H9 (cell line): ENCODE measurements around the gene YPEL3. TPM values are rescaled to one million over a fixed set of nuclear protein-coding genes. Genes with fewer than 3 reads are reported as not detected.

Experiments
- DNase-seq: peaks from one replicate; pipeline ENCODE4 v3.0.0-alpha.2; 2017
- H2AFZ ChIP-seq: one replicate; pipeline ENCODE4 v1.6.1; 2013; ENCODE audit warnings: mild to moderate bottlenecking, low read length, control low read depth, moderate library complexity
- H2AK5ac ChIP-seq: 2 replicates; pipeline ENCODE4 v1.6.1; 2013; ENCODE audit warnings: low read length, control low read depth, mixed read lengths; ENCODE audit not compliant: insufficient read length
- H2BK120ac ChIP-seq: one replicate; pipeline ENCODE4 v1.6.1; 2013; ENCODE audit warnings: low read depth, mild to moderate bottlenecking, low read length, control low read depth, inconsistent platforms; ENCODE audit not compliant: poor library complexity, severe bottlenecking
- H2BK12ac ChIP-seq: 2 replicates; pipeline ENCODE4 v1.6.1; 2013; ENCODE audit warnings: low read length, control low read depth, mixed read lengths, low read depth; ENCODE audit not compliant: insufficient read length
- H2BK15ac ChIP-seq: 2 replicates; pipeline ENCODE4 v1.6.1; 2013; ENCODE audit warnings: low read depth, low read length, control low read depth
- H2BK20ac ChIP-seq: one replicate; pipeline ENCODE4 v1.6.1; 2013; ENCODE audit warnings: low read depth, mild to moderate bottlenecking, low read length, control low read depth, inconsistent platforms; ENCODE audit not compliant: poor library complexity, severe bottlenecking
- H2BK5ac ChIP-seq: 2 replicates; pipeline ENCODE4 v1.6.1; 2013; ENCODE audit warnings: low read length, control low read depth, mixed read lengths; ENCODE audit not compliant: insufficient read length
- H3K14ac ChIP-seq: 2 replicates; pipeline ENCODE4 v1.6.1; 2013; ENCODE audit warnings: low read length, control low read depth; ENCODE audit not compliant: insufficient read depth
- H3K18ac ChIP-seq: 2 replicates; pipeline ENCODE4 v1.6.1; 2013; ENCODE audit warnings: low read depth, mild to moderate bottlenecking, mixed read lengths, low read length, control low read depth; ENCODE audit not compliant: insufficient read length
- H3K23ac ChIP-seq: 2 replicates; pipeline ENCODE4 v1.6.1; 2013; ENCODE audit warnings: low read length, control low read depth, mixed read lengths, low read depth; ENCODE audit not compliant: insufficient read length
- H3K23me2 ChIP-seq: 2 replicates; pipeline ENCODE4 v1.6.1; 2013; ENCODE audit warnings: low read depth, mild to moderate bottlenecking, mixed read lengths, low read length, control low read depth; ENCODE audit not compliant: insufficient read length, poor library complexity, severe bottlenecking
- H3K27ac ChIP-seq: 2 replicates; pipeline ENCODE4 v1.5.1; 2013; ENCODE audit warnings: low read length, control low read depth, mixed read lengths, low read depth; ENCODE audit not compliant: insufficient read length
- H3K27me3 ChIP-seq: 2 replicates; pipeline ENCODE4 v1.6.1; 2013; ENCODE audit warnings: low read length, control low read depth, inconsistent platforms; ENCODE audit not compliant: insufficient read depth
- H3K4ac ChIP-seq: 2 replicates; pipeline ENCODE4 v1.6.1; 2013; ENCODE audit warnings: low read depth, mild to moderate bottlenecking, control low read depth, inconsistent platforms, low read length, moderate library complexity
- H3K4me1 ChIP-seq: 2 replicates; pipeline ENCODE4 v1.6.1; 2013; ENCODE audit warnings: low read length, control low read depth, inconsistent platforms; ENCODE audit not compliant: insufficient read depth
- H3K4me2 ChIP-seq: 2 replicates; pipeline ENCODE4 v1.6.1; 2013; ENCODE audit warnings: low read length, control low read depth, mixed read lengths; ENCODE audit not compliant: insufficient read length, insufficient read depth
- H3K56ac ChIP-seq: 2 replicates; pipeline ENCODE4 v1.6.1; 2013; ENCODE audit warnings: low read depth, mild to moderate bottlenecking, mixed read lengths, low read length, control low read depth; ENCODE audit not compliant: insufficient read length
- H3K79me1 ChIP-seq: 2 replicates; pipeline ENCODE4 v1.6.1; 2013; ENCODE audit warnings: low read depth, mild to moderate bottlenecking, moderate library complexity, low read length, control low read depth, inconsistent platforms; ENCODE audit not compliant: insufficient read depth, poor library complexity, severe bottlenecking
- H3K79me2 ChIP-seq: 2 replicates; pipeline ENCODE4 v1.6.1; 2013; ENCODE audit warnings: low read length, control low read depth, inconsistent platforms; ENCODE audit not compliant: insufficient read depth
- H3K9ac ChIP-seq: 2 replicates; pipeline ENCODE4 v1.6.1; 2013; ENCODE audit warnings: low read length, control low read depth, mixed read lengths; ENCODE audit not compliant: insufficient read length; ENCODE audit errors: extremely low read depth
- H3K9me3 ChIP-seq: one replicate; pipeline ENCODE4 v1.6.1; 2013; ENCODE audit warnings: low read depth, low read length, inconsistent platforms; ENCODE audit not compliant: control insufficient read depth
- H3T11ph ChIP-seq: one replicate; pipeline ENCODE4 v1.6.1; 2013; ENCODE audit warnings: mild to moderate bottlenecking, low read length, control low read depth, inconsistent platforms
- H4K20me1 ChIP-seq: one replicate; pipeline ENCODE4 v1.6.1; 2013; ENCODE audit not compliant: control insufficient read depth, insufficient read length, insufficient read depth
- H4K5ac ChIP-seq: 2 replicates; pipeline ENCODE4 v1.6.1; 2013; ENCODE audit warnings: low read depth, mild to moderate bottlenecking, mixed read lengths, low read length, control low read depth; ENCODE audit not compliant: insufficient read length
- H4K8ac ChIP-seq: replicated peaks from 2 replicates; pipeline ENCODE4 v1.6.1; 2013; ENCODE audit warnings: low read length, control low read depth, mixed read lengths, low read depth; ENCODE audit not compliant: insufficient read length
- H4K91ac ChIP-seq: 2 replicates; pipeline ENCODE4 v1.6.1; 2013; ENCODE audit warnings: low read depth, mild to moderate bottlenecking, moderate library complexity, mixed read lengths, low read length, control low read depth; ENCODE audit not compliant: insufficient read length
- H3K27ac Mint-ChIP-seq, 3 experiments: 2 replicates in 2 of 3; 3 replicates in 1 of 3; pipeline ENCODE4 v1.8.0; 2020 to 2021; ENCODE audit warnings: mixed read lengths in 3 of 3, mild to moderate bottlenecking in 1 of 3, moderate library complexity in 1 of 3
- H3K27me3 Mint-ChIP-seq: 2 replicates; pipeline ENCODE4 v1.8.0; 2021; ENCODE audit warnings: low read depth, mild to moderate bottlenecking, moderate library complexity, mixed read lengths
- H3K36me3 Mint-ChIP-seq, 3 experiments: 2 replicates in 2 of 3; 3 replicates in 1 of 3; pipeline ENCODE4 v1.8.0; 2020 to 2021; ENCODE audit warnings: low read depth in 3 of 3, mixed read lengths in 3 of 3; ENCODE audit not compliant: insufficient read depth in 1 of 3
- H3K4me1 Mint-ChIP-seq, 2 experiments: 2 replicates each; pipeline ENCODE4 v1.8.0; 2020; ENCODE audit warnings: mixed read lengths in 2 of 2
- H3K4me3 Mint-ChIP-seq, 2 experiments: 2 replicates in 1 of 2; 3 replicates in 1 of 2; pipeline ENCODE4 v1.8.0; 2020 to 2021; ENCODE audit warnings: mild to moderate bottlenecking in 2 of 2, mixed read lengths in 2 of 2, moderate library complexity in 1 of 2
- H3K9me3 Mint-ChIP-seq, 2 experiments: 2 replicates in 1 of 2; 3 replicates in 1 of 2; pipeline ENCODE4 v1.8.0; 2020; ENCODE audit warnings: mild to moderate bottlenecking in 2 of 2, mixed read lengths in 2 of 2, moderate library complexity in 1 of 2
- WGBS: extraction: QIAGEN DNeasy Blood & Tissue Kit; methylation state at CpG from one replicate; pipeline ENCODE4 v1.1.7; 2013; ENCODE audit warnings: missing lambda C conversion rate, low lambda C conversion rate, mixed read lengths; ENCODE audit not compliant: insufficient read length; ENCODE audit errors: extremely low coverage; 5-methylcytosine and 5-hydroxymethylcytosine counted together
- total RNA-seq: library from RNA; stranded (reverse); gene quantifications from 2 replicates; pipeline ENCODE4 v1.2.1, GENCODE V29; 2021
- TF ChIP-seq, protein P1 (sequence below): fragments of 200-600 bp; sonication (generic); conservative IDR thresholded peaks from 3 replicates; pipeline ENCODE4 v1.8.0; 2021; ENCODE audit warnings: antibody characterized with exemption, mild to moderate bottlenecking

The YPEL3 gene
- total RNA-seq, 1 experiment from 2014 or later: 27.5 TPM

DNA sequence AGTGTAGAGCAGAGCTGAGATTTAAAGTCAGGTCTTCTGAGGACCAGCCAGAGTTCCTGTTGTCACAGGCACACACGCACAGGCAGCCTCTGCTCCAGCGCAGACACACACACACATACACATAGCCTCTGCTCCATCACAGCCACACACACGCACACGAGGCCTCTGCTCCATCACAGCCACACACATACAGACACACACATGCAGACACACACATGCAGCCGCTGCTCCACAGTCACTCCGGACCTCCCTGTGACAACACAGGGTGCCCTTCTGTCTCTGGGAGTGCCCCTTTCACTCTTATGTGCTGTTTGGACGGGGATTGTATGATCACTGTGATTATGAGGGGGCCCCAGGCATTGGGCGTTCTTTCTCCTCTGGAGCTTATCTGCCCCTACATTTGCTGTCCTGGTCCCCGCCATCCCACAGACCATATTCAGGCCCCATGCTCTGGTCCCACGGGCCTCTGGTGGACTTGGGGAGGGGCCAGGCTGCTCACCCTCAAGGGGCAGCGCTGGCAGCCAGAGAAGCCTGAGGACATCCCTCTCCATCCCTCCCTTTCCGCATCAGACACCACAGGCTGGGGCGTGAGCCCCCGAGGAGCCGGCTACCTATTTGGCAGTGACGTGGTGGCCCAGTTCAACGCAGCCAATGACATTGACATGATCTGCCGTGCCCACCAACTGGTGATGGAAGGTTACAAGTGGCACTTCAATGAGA is 11.8 kb downstream of the YPEL3 start:
- WGBS: no CpG with 5 or more reads among the region's 18 CpGs
- no peaks in the 10 kb centered on the region for H3K23me2 ChIP-seq
- no peaks in the 10 kb centered on the region for H3K9me3 Mint-ChIP-seq

More for the DNA sequence above, 11.8 kb downstream of the YPEL3 start:
- Histone ChIP-seq H3K27ac (no peak overlapping the region), H2BK120ac (no peak overlapping the region), H2BK15ac (no peak overlapping the region), H3K9ac (no peak overlapping the region), H2BK20ac (no peak overlapping the region), H3K56ac (no peak overlapping the region), H2AFZ (no peak overlapping the region), H3K4ac (no peak overlapping the region), H2BK12ac (no peak overlapping the region), H3K18ac (no peak overlapping the region), H3K79me1 (peaks cover 3% of the 10 kb centered on the region), H2AK5ac (no peak overlapping the region), H2BK5ac (no peak overlapping the region), H4K8ac (no peak overlapping the region), H3K23ac (no peak overlapping the region), H3K9me3 (no peaks in the 10 kb centered on the region), H3K27me3 (no peaks in the 10 kb centered on the region), H3K79me2 (no peaks in the 10 kb centered on the region), H3T11ph (no peak overlapping the region), H3K4me2 (no peak overlapping the region), H4K91ac (no peak overlapping the region), H4K20me1 (no peaks in the 10 kb centered on the region), H3K4me1 (no peaks in the 10 kb centered on the region), H4K5ac (no peak overlapping the region), H3K14ac (no peak overlapping the region)
- TF ChIP-seq, protein P1, sequence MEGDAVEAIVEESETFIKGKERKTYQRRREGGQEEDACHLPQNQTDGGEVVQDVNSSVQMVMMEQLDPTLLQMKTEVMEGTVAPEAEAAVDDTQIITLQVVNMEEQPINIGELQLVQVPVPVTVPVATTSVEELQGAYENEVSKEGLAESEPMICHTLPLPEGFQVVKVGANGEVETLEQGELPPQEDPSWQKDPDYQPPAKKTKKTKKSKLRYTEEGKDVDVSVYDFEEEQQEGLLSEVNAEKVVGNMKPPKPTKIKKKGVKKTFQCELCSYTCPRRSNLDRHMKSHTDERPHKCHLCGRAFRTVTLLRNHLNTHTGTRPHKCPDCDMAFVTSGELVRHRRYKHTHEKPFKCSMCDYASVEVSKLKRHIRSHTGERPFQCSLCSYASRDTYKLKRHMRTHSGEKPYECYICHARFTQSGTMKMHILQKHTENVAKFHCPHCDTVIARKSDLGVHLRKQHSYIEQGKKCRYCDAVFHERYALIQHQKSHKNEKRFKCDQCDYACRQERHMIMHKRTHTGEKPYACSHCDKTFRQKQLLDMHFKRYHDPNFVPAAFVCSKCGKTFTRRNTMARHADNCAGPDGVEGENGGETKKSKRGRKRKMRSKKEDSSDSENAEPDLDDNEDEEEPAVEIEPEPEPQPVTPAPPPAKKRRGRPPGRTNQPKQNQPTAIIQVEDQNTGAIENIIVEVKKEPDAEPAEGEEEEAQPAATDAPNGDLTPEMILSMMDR: no peak
- Mint-ChIP-seq H3K36me3 (peaks cover 38 to 64% (median 63%) of the 10 kb centered on the region in 3 experiments), H3K4me1 (no peaks in the 10 kb centered on the region), H3K27me3 (0 out of 2 replicates have a peak, but pooled peaks cover 4% of the 10 kb centered on the region), H3K27ac (no peak overlapping the region), H3K4me3 (no peak overlapping the region)
- no peak for DNase-seq
